Mammary epithelial cell (primary cell): ENCODE results near the gene SLC38A7.

Source experiments
- EZH2 ChIP-seq: IDR thresholded peaks from 2 replicates; pipeline ENCODE4 v1.6.1; 2012; ENCODE audit warnings: low read length, inconsistent platforms, borderline replicate concordance
- TF ChIP-seq, protein P1 (sequence below), 2 donors: IDR thresholded peaks in 1 of 2; conservative IDR thresholded peaks in 1 of 2; 2 replicates each; pipeline ENCODE4 v1.5.1; 2011 to 2012; ENCODE audit warnings: inconsistent platforms in 2 of 2, low read length in 2 of 2, mild to moderate bottlenecking in 2 of 2, control low read depth in 1 of 2, low read depth in 1 of 2; ENCODE audit not compliant: insufficient read depth in 1 of 2; ENCODE audit errors: extremely low read depth in 1 of 2

DNA sequence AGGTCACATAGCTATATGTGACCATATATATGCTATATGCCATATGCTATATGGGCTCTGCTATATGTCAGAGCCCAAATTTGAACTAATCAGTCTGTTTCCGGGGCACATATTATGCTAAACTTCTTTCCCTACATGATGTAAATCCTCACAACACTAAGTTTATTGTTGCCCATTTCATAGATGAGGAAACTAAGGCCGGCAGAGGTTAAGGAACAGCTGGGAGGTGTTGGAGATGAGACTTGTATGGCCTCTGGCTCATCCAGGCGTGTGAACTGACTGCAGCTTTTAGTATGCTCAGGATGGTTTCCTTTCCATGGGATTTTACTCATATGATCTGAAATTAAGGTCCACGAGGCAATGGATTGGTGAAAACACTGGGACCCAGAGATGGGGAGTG is 37.5 kb downstream of the SLC38A7 start:
- TF ChIP-seq, protein P1, sequence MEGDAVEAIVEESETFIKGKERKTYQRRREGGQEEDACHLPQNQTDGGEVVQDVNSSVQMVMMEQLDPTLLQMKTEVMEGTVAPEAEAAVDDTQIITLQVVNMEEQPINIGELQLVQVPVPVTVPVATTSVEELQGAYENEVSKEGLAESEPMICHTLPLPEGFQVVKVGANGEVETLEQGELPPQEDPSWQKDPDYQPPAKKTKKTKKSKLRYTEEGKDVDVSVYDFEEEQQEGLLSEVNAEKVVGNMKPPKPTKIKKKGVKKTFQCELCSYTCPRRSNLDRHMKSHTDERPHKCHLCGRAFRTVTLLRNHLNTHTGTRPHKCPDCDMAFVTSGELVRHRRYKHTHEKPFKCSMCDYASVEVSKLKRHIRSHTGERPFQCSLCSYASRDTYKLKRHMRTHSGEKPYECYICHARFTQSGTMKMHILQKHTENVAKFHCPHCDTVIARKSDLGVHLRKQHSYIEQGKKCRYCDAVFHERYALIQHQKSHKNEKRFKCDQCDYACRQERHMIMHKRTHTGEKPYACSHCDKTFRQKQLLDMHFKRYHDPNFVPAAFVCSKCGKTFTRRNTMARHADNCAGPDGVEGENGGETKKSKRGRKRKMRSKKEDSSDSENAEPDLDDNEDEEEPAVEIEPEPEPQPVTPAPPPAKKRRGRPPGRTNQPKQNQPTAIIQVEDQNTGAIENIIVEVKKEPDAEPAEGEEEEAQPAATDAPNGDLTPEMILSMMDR (conservative IDR thresholded peaks at IDR 0.05 in 1 of 2, IDR thresholded peaks at IDR 0.05 in 1 of 2; ENCODE audit: extremely low read depth in 1 of 2, insufficient read depth in 1 of 2, low read depth in 1 of 2, low read length in 2 of 2): no peak
- TF ChIP-seq EZH2: no peak
